IgD-negative memory B cell (primary cell): Measurements from ENCODE around the gene ZFP36L1. TPM values are rescaled to one million over a fixed set of nuclear protein-coding genes. Genes with fewer than 3 reads are reported as not detected.

Experiments used
- H3K27ac Mint-ChIP-seq, 3 donors: one replicate each; pipeline ENCODE4 v1.8.0; 2020 to 2022; ENCODE audit warnings: mild to moderate bottlenecking in 3 of 3, mixed read lengths in 3 of 3, moderate library complexity in 1 of 3
- H3K27me3 Mint-ChIP-seq: one replicate; pipeline ENCODE4 v1.8.0; 2021; ENCODE audit warnings: mixed read lengths
- H3K36me3 Mint-ChIP-seq: one replicate; pipeline ENCODE4 v1.8.0; 2020; ENCODE audit warnings: mild to moderate bottlenecking, mixed read lengths
- H3K4me1 Mint-ChIP-seq, 3 donors: one replicate each; pipeline ENCODE4 v1.8.0; 2020 to 2022; ENCODE audit warnings: mixed read lengths in 3 of 3, mild to moderate bottlenecking in 1 of 3
- H3K4me3 Mint-ChIP-seq, 4 donors: one replicate each; pipeline ENCODE4 v1.8.0; 2020 to 2022; ENCODE audit warnings: mild to moderate bottlenecking in 4 of 4, mixed read lengths in 4 of 4, moderate library complexity in 3 of 4
- H3K9me3 Mint-ChIP-seq, 3 donors: one replicate each; pipeline ENCODE4 v1.8.0; 2020 to 2021; ENCODE audit warnings: mixed read lengths in 3 of 3, mild to moderate bottlenecking in 1 of 3
- polyA plus RNA-seq: library from polyadenylated mRNA; unstranded; fragments of 300-500 nt; fragmentation: Illumina TruSeq; gene quantifications from one replicate; pipeline ENCODE4 v1.2.3, GENCODE V29; 2021

The ZFP36L1 gene
- polyA plus RNA-seq, 1 donor from 2014 or later, result 275 TPM

GRCh38 chr14:68787092-68787992, 5.5 kb downstream of the ZFP36L1 start:
- peak overlapping the region; percentile 86 to 96 (median 91) for H3K27ac Mint-ChIP-seq
- no peaks in the 10 kb centered on the region for H3K9me3 Mint-ChIP-seq
- H3K4me3 Mint-ChIP-seq, result peak overlapping the region; percentile 46 to 86 (median 76)
- peaks cover 26 to 42% (median 39%) of the 10 kb centered on the region in 3 donors for H3K4me1 Mint-ChIP-seq
- H3K27me3 Mint-ChIP-seq, result no peaks in the 10 kb centered on the region
- peaks cover 20% of the 10 kb centered on the region for H3K36me3 Mint-ChIP-seq

GRCh38 chr14:68786491-68787091, 6.3 kb downstream of the ZFP36L1 start:
- H3K4me3 Mint-ChIP-seq, result peak overlapping the region; percentile 46 to 86 (median 76)
- no peaks in the 10 kb centered on the region for H3K27me3 Mint-ChIP-seq
- peaks cover 29 to 42% (median 41%) of the 10 kb centered on the region in 3 donors for H3K4me1 Mint-ChIP-seq
- H3K27ac Mint-ChIP-seq, result peak overlapping the region; percentile 86 to 96 (median 91)
- H3K36me3 Mint-ChIP-seq, result peaks cover 20% of the 10 kb centered on the region
- no peaks in the 10 kb centered on the region for H3K9me3 Mint-ChIP-seq

- H3K27me3 Mint-ChIP-seq, result no peaks in the 10 kb centered on the region
- H3K4me3 Mint-ChIP-seq, result peak overlapping the region in 3 of 4 donors; percentile 31 to 86 (median 68)
- H3K9me3 Mint-ChIP-seq, result no peaks in the 10 kb centered on the region
- H3K4me1 Mint-ChIP-seq, result peaks cover 35 to 45% (median 44%) of the 10 kb centered on the region in 3 donors
- H3K36me3 Mint-ChIP-seq, result peaks cover 18% of the 10 kb centered on the region
- H3K27ac Mint-ChIP-seq, result peak overlapping the region; percentile 86 to 96 (median 91)
Measured at GRCh38 chr14:68785534-68786490, 7.1 kb downstream of the ZFP36L1 start.

GRCh38 chr14:68784978-68785533, 7.8 kb downstream of the ZFP36L1 start:
- H3K36me3 Mint-ChIP-seq, result peaks cover 14% of the 10 kb centered on the region

GRCh38 chr14:68784226-68784910, 8.5 kb downstream of the ZFP36L1 start:
- H3K27me3 Mint-ChIP-seq, result no peaks in the 10 kb centered on the region
- H3K4me1 Mint-ChIP-seq, result peaks cover 40 to 48% (median 48%) of the 10 kb centered on the region in 3 donors
- peaks cover 12% of the 10 kb centered on the region for H3K36me3 Mint-ChIP-seq
- peak overlapping the region in 2 of 3 donors; percentile 75 to 86 for H3K27ac Mint-ChIP-seq
- peak overlapping the region in 1 of 4 donors; percentile 41 for H3K4me3 Mint-ChIP-seq
- no peaks in the 10 kb centered on the region for H3K9me3 Mint-ChIP-seq

More at GRCh38 chr14:68784978-68785533, 7.8 kb downstream of the ZFP36L1 start:
- Mint-ChIP-seq H3K27ac (peak overlapping the region; percentile 75 to 91 (median 86)), H3K9me3 (no peaks in the 10 kb centered on the region), H3K4me1 (peaks cover 41 to 45% (median 42%) of the 10 kb centered on the region in 3 donors), H3K27me3 (no peaks in the 10 kb centered on the region), H3K4me3 (peak overlapping the region in 2 of 4 donors; percentile 41 to 52)

GRCh38 chr14:68783408-68784225, 9.2 kb downstream of the ZFP36L1 start:
- H3K4me1 Mint-ChIP-seq, result peaks cover 36 to 45% (median 43%) of the 10 kb centered on the region in 3 donors
- H3K27me3 Mint-ChIP-seq, result no peaks in the 10 kb centered on the region
- H3K36me3 Mint-ChIP-seq, result peaks cover 8% of the 10 kb centered on the region
- H3K4me3 Mint-ChIP-seq, result no peak overlapping the region
- peak overlapping the region in 2 of 3 donors; percentile 59 to 86 for H3K27ac Mint-ChIP-seq
- no peaks in the 10 kb centered on the region for H3K9me3 Mint-ChIP-seq

GRCh38 chr14:68782091-68782981, 10.5 kb downstream of the ZFP36L1 start:
- Mint-ChIP-seq H3K36me3 (peaks cover 3% of the 10 kb centered on the region), H3K27me3 (no peaks in the 10 kb centered on the region), H3K27ac (peak overlapping the region in 2 of 3 donors; percentile 76 to 86), H3K4me3 (no peak overlapping the region), H3K4me1 (peaks cover 26 to 39% (median 36%) of the 10 kb centered on the region in 3 donors), H3K9me3 (no peaks in the 10 kb centered on the region)

GRCh38 chr14:68781161-68782021, 11.5 kb downstream of the ZFP36L1 start:
- Mint-ChIP-seq H3K4me3 (peak overlapping the region in 3 of 4 donors; percentile 14 to 61 (median 61)), H3K36me3 (no peaks in the 10 kb centered on the region), H3K9me3 (no peaks in the 10 kb centered on the region), H3K27ac (peak overlapping the region in 2 of 3 donors; percentile 26 to 46), H3K27me3 (no peaks in the 10 kb centered on the region), H3K4me1 (peaks cover 18 to 29% (median 27%) of the 10 kb centered on the region in 3 donors)

GRCh38 chr14:68780358-68781160, 12.3 kb downstream of the ZFP36L1 start:
- Mint-ChIP-seq H3K36me3 (no peaks in the 10 kb centered on the region), H3K9me3 (peaks cover 0 to 3% (median 2%) of the 10 kb centered on the region in 3 donors), H3K4me3 (peak overlapping the region in 2 of 4 donors; percentile 61), H3K4me1 (peaks cover 13 to 23% (median 21%) of the 10 kb centered on the region in 3 donors), H3K27me3 (no peaks in the 10 kb centered on the region), H3K27ac (peak overlapping the region in 1 of 3 donors; percentile 33)

GRCh38 chr14:68779761-68780323, 13.0 kb downstream of the ZFP36L1 start:
- H3K27ac Mint-ChIP-seq, result peak overlapping the region in 1 of 3 donors; percentile 33
- peaks cover 9 to 23% (median 15%) of the 10 kb centered on the region in 3 donors for H3K4me1 Mint-ChIP-seq
- peaks cover 0 to 6% (median 4%) of the 10 kb centered on the region in 3 donors for H3K9me3 Mint-ChIP-seq
- H3K4me3 Mint-ChIP-seq, result peak overlapping the region in 1 of 4 donors; percentile 7
- no peaks in the 10 kb centered on the region for H3K27me3 Mint-ChIP-seq
- H3K36me3 Mint-ChIP-seq, result no peaks in the 10 kb centered on the region
